Brain microvascular endothelial cell (primary cell): ENCODE data around the gene FHOD1.
A peak's percentile ranks its signal among the peaks of the same experiment; 100 is the strongest.

Source experiments
- DNase-seq: peaks from one replicate; pipeline ENCODE4 v3.0.0-alpha.2; 2020
- H3K27ac ChIP-seq: fragments of 250-450 bp; sonication (Bioruptor Pico); 2 replicates; pipeline ENCODE4 v1.5.1; 2020; ENCODE audit warnings: mild to moderate bottlenecking, moderate library complexity
- H3K27me3 ChIP-seq: fragments of 250-450 bp; sonication (Bioruptor Pico); replicated peaks from 2 replicates; pipeline ENCODE4 v1.5.1; 2020; ENCODE audit warnings: mild to moderate bottlenecking
- H3K36me3 ChIP-seq: fragments of 250-450 bp; sonication (Bioruptor Pico); replicated peaks from 2 replicates; pipeline ENCODE4 v1.5.1; 2020; ENCODE audit warnings: mild to moderate bottlenecking
- H3K4me3 ChIP-seq: 2 replicates; pipeline ENCODE4 v1.5.1; 2011; ENCODE audit warnings: low read depth, mild to moderate bottlenecking, control low read depth, low read length, moderate library complexity
- in situ Hi-C: cut with HindIII; loops from 2 replicates; pipeline ENCODE4 v1.10.0; 2017; ENCODE audit warnings: low sequenced_read_pairs, low pct_ligation_motif_present
- TF ChIP-seq, protein P1 (sequence below): IDR thresholded peaks from 2 replicates; pipeline ENCODE4 v1.5.1; 2011; ENCODE audit warnings: low read depth, mild to moderate bottlenecking, moderate library complexity, low read length, control low read depth, inconsistent platforms; ENCODE audit errors: missing control alignments

Gene FHOD1

DNA sequence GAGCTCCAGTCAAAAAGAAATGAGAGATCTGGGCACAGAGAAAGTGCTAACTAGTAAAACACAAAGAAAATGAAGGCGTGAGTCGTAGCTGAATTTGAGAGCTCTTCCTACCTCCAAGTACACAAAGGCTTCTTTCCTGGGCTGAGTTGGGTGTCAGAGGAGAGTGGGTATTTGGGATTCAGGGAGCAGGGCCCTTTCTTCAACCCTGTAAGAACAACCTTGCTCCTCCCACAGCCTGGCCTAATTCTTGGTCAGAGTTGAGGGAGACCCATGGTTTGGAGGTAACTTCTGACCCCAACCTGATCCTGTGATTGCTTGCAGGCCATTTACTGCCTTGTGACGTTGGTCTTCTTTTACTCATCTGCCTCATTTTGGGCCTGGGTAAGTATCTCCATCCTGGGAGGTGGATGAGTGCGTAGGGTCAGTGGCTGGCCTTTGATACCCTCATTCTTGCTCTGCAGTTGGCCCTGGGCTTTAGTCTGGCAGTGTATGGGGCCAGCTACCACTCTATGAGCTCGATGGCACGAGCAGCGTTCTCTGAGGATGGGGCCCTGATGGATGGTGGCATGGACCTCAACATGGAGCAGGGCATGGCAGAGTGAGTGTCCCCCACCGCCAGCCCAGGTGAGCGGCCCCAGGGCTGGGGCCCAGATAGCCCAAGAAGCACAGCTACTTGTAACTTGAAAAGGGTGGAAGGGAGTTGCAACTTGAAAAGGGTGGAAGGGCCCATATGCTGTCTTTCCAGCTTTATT is 19.1 kb downstream of the FHOD1 start:
- H3K36me3 ChIP-seq, result peaks cover 48% of the 10 kb centered on the region
- TF ChIP-seq, protein P1, sequence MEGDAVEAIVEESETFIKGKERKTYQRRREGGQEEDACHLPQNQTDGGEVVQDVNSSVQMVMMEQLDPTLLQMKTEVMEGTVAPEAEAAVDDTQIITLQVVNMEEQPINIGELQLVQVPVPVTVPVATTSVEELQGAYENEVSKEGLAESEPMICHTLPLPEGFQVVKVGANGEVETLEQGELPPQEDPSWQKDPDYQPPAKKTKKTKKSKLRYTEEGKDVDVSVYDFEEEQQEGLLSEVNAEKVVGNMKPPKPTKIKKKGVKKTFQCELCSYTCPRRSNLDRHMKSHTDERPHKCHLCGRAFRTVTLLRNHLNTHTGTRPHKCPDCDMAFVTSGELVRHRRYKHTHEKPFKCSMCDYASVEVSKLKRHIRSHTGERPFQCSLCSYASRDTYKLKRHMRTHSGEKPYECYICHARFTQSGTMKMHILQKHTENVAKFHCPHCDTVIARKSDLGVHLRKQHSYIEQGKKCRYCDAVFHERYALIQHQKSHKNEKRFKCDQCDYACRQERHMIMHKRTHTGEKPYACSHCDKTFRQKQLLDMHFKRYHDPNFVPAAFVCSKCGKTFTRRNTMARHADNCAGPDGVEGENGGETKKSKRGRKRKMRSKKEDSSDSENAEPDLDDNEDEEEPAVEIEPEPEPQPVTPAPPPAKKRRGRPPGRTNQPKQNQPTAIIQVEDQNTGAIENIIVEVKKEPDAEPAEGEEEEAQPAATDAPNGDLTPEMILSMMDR, result no peak
- DNase-seq, result no peak
- in situ Hi-C loops, result no loop called here
- H3K27ac ChIP-seq, result no peak overlapping the region
- H3K4me3 ChIP-seq, result peak overlapping the region; percentile 98
- no peaks in the 10 kb centered on the region for H3K27me3 ChIP-seq

DNA sequence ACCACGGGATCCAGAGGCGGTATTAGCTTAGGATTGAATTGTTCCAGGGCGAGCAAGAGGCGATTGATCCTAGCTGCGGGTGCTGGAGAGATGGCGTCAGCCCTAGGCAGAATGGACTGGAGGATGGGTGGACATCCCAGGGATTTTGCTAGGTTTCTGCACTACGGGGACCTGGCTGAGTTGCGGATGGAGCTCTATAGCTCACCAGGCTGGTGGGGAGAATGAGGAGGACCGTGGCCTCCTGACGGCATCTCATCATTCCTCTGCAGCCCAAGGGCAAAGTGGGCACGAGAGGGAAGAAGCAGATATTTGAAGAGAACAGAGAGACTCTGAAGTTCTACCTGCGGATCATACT is 19.7 kb downstream of the FHOD1 start:
- TF ChIP-seq, protein P1, result no peak
- peak overlapping the region; percentile 77 for H3K27ac ChIP-seq
- peak overlapping the region; percentile 98 for H3K4me3 ChIP-seq
- DNase-seq, result no peak
- in situ Hi-C loops, result no loop called here
- no peaks in the 10 kb centered on the region for H3K27me3 ChIP-seq
- peaks cover 44% of the 10 kb centered on the region for H3K36me3 ChIP-seq

DNA sequence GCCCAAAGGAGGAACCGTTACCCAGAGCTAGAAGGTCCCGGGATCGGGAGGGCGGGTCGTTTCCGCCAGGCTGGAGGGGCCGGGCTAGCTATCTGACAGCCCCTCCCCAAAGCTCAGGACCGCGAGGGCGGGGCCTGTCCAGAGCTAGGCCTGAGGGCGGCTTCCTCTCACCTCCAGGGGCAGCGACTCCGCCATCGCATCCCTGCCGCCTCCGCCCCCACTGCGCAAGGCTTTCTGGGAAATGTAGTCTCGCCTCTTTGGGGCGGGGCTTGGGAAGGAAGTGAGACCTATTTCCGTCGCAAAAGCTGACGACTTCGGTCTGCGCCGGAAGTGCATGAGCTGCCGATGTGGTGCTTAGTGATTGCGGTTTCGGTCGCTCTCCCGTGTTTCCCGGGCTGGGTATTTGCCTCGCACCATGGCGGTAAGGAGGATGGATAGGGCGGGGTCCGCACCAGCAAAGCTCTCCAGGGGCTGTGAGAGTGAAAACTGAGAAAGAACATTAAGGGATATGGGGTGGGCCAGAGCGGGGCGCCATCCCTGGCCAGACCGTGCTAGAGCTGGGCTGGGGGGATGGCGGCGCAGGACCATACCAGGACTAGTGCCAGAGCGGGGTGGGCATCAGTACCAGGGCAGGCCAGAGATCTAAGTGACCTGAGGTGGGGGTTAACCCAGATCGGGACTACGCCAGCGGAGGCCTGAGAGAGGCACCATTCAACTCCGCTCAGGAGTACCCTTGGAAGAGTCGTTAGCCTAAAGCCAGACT is 20.3 kb downstream of the FHOD1 start, which contains the start of gene TMEM208:
TSS of gene TMEM208 (plus strand) at position 327 of the 763 bp plus-strand sequence. CDS start at position 416, 89 bp downstream.
- in situ Hi-C loops, result no loop called here
- peaks cover 40% of the 10 kb centered on the region for H3K36me3 ChIP-seq
- no peaks in the 10 kb centered on the region for H3K27me3 ChIP-seq
- TF ChIP-seq, protein P1, result peak; percentile 32
- peak within 1 kb of the TSS; percentile 77 for H3K27ac ChIP-seq
- DNase-seq, result peak; percentile 98
- H3K4me3 ChIP-seq, result peak within 1 kb of the TSS; percentile 98

DNA sequence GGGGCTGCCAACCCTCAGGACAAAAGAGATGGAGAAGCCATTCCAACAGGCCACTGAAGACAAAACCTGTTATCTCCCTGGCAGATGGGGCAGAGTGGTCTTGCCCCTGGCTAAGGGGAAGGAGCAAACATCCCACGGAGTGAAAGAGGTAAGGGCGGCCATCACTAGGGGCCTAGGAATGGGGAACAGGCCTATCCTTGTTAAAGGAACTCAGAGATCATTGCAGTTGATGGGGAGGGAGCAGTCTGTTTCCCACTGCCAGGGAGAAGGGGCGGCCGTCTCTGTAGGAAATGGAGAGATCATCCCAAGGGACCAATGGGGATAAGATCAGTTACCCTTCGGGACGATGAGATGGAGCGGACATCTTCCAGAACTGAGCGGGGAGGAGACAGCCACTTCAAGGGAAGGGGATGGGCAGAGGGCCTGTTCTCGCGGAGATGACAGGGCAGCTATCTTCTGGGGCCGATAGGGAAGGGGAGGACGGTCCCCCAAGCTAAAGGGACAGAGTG is 20.9 kb downstream of the FHOD1 start:
- H3K27me3 ChIP-seq, result no peaks in the 10 kb centered on the region
- DNase-seq, result no peak
- peak overlapping the region; percentile 77 for H3K27ac ChIP-seq
- peak overlapping the region; percentile 98 for H3K4me3 ChIP-seq
- TF ChIP-seq, protein P1, result no peak
- peaks cover 34% of the 10 kb centered on the region for H3K36me3 ChIP-seq
- in situ Hi-C loops, result no loop called here

DNA sequence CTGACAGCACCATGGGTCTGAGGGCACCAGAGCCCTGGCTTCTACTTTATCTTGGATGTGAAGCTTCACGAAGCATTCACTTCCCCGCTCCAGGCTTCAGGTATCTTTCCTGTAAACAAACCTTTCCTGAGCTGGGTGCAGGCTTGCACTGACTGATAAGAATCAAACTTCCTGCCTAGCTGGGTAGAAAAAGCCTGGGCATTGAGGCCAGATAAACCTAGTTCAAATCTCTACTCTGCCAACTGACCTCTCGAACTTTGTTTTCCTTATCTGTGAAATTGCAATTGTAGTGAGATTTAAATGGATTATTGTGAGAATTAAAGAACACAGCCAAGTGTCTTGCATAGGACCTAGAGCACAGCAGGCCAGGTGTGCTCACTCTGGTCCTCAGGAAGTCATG is 23.3 kb downstream of the FHOD1 start:
- in situ Hi-C loops, result no loop called here
- TF ChIP-seq, protein P1, result no peak
- no peak for DNase-seq
- Histone ChIP-seq H3K27me3 (no peaks in the 10 kb centered on the region), H3K36me3 (peaks cover 10% of the 10 kb centered on the region), H3K4me3 (no peak overlapping the region), H3K27ac (no peak overlapping the region)
